Transverse colon (tissue), 4 donors: ENCODE data around the gene LTB. TPM values are rescaled to one million over a fixed set of nuclear protein-coding genes. Genes with fewer than 3 reads are reported as not detected.
A peak's percentile ranks its signal among the peaks of the same experiment; 100 is the strongest.

Experiments used
- DNase-seq: peaks from one replicate; pipeline ENCODE4 v3.0.0-alpha.2; 2019
- H3K27ac ChIP-seq, 4 donors: fragments of 200-600 bp; sonication (generic); 2 replicates each; pipeline ENCODE4 v1.5.1; 2016 to 2018; ENCODE audit warnings: inconsistent platforms in 4 of 4
- H3K27me3 ChIP-seq: fragments of 200-600 bp; sonication (generic); 2 replicates; pipeline ENCODE4 v1.5.1; 2017; ENCODE audit warnings: inconsistent platforms
- H3K36me3 ChIP-seq, 4 donors: fragments of 200-600 bp; sonication (generic); 2 replicates each; pipeline ENCODE4 v1.5.1; 2017 to 2019; ENCODE audit warnings: inconsistent platforms in 4 of 4
- H3K4me1 ChIP-seq, 4 donors: fragments of 200-600 bp; sonication (generic); 2 replicates each; pipeline ENCODE4 v1.5.1; 2017 to 2020; ENCODE audit warnings: inconsistent platforms in 4 of 4
- H3K4me3 ChIP-seq, 4 donors: fragments of 200-600 bp; sonication (generic); 1 replicate in 1 of 4; 2 replicates in 3 of 4; pipeline versions ENCODE4 v1.5.1 to v1.6.1; 2017 to 2019; ENCODE audit warnings: inconsistent platforms in 4 of 4
- H3K9me3 ChIP-seq, 2 donors: fragments of 200-600 bp; sonication (generic); 2 replicates each; pipeline ENCODE4 v1.5.1; 2017 to 2019; ENCODE audit warnings: inconsistent platforms in 2 of 2
- EP300 ChIP-seq: sonication (generic); formaldehyde crosslinking; IDR thresholded peaks from one replicate; pipeline ENCODE4 v1.6.1; 2017; ENCODE audit warnings: antibody characterized with exemption, low read depth
- POLR2A ChIP-seq: fragments of 450-650 bp; IDR thresholded peaks from one replicate; pipeline ENCODE4 v1.6.1; 2016; ENCODE audit warnings: antibody characterized with exemption, mild to moderate bottlenecking, moderate library complexity
- POLR2AphosphoS5 ChIP-seq, 3 donors: sonication (generic); formaldehyde crosslinking; IDR thresholded peaks; one replicate each; pipeline ENCODE4 v1.6.1; 2016; ENCODE audit warnings: antibody characterized with exemption in 3 of 3
- WGBS, 2 donors: methylation state at CpG; one replicate each; pipeline ENCODE4 v1.1.5; 2018; ENCODE audit warnings: low coverage in 1 of 2; 5-methylcytosine and 5-hydroxymethylcytosine counted together
- in situ Hi-C, 4 donors: fragments of 200-750 bp; cut with MboI; loops; one replicate each; pipeline versions ENCODE4 v1.15.0 to v1.15.1; 2017; ENCODE audit warnings: low sequenced_read_pairs in 3 of 4, low pct_ligation_motif_present in 1 of 4, low pct_unique_long_range_greater_than_20kb in 1 of 4
- intact Hi-C: fragments of 100-400 bp; cut with DNase I; formaldehyde crosslinking; loops from one replicate; pipeline ENCODE4 v1.15.1; 2023; ENCODE audit warnings: low total_unique reads
- total RNA-seq, 4 donors: library from RNA; depleted of rRNA; stranded (reverse); fragments of >200 nt; gene quantifications; one replicate each; pipeline ENCODE4 v1.1.0, GENCODE V29; 2016
- TF ChIP-seq, protein P1 (sequence below), 5 experiments: fragments of 200-600 bp in 3 of 5; fragments of 450-650 bp in 2 of 5; sonication (generic) in 3 of 5; IDR thresholded peaks; 1 replicate in 2 of 5; 2 replicates in 3 of 5; pipeline ENCODE4 v1.5.1; 2016 to 2017; ENCODE audit warnings: antibody characterized with exemption in 5 of 5, inconsistent platforms in 3 of 5, mild to moderate bottlenecking in 2 of 5, moderate library complexity in 1 of 5

Gene LTB
- total RNA-seq, 4 donors from 2014 or later, result 7.6 to 34.8 TPM; not detected in 2

DNA sequence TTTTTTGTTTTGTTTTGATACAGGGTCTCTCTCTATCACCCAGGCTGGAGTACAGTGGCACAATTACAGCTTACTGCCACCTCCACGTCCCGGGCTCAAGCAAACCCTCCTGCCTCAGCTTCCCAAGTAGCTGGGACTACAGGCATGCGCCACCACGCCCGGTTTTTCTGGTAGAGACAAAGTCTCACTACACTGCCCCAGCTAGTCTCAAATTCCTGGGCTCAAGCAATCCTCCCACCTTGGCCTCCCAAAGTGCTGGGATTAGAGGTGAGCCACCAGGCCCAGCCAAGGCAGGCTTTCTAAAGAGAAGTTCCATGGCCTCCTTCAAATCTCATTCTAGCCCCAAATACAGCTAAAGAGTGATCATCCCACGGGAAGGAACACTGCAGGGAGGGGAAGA lies 48.2 kb downstream of the LTB start:
- TF ChIP-seq POLR2A, result peak; percentile 15
- no peak for TF ChIP-seq POLR2AphosphoS5 (IDR thresholded peaks at IDR 0.05)
- TF ChIP-seq EP300, result no peak
- 89% methylated on average over 6 of the region's 6 CpGs; no CpG with 5 or more reads in 1 of the 2 donors for WGBS, 2 donors
- peaks cover 0 to 11% (median 6%) of the 10 kb centered on the region in 4 donors for H3K4me1 ChIP-seq
- no peaks in the 10 kb centered on the region for H3K9me3 ChIP-seq
- no peak overlapping the region for H3K4me3 ChIP-seq
- H3K27ac ChIP-seq, result no peak overlapping the region
- no peak for DNase-seq
- H3K36me3 ChIP-seq, result peaks cover 0 to 88% (median 44%) of the 10 kb centered on the region in 4 donors
- intact Hi-C loops, result no loop called here
- in situ Hi-C loops, result no loop called here
- H3K27me3 ChIP-seq, result no peaks in the 10 kb centered on the region

DNA sequence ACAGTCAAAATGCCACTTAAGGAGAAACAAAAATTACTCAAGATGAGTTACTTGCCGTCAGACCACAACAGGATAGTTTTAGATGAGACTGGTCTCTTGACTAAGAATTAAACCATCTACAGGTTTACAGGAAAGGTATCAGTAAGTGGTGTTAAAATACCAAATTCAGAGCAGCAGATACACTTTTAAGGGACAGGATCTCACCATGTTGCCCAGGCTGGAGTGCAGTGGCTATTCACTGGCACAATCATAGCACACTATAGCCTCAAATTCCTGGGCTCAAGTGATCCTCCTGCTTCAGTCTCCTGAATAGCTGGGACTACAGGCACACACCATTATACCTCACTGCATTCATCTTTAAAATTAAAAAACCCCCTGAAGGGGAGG lies 48.8 kb downstream of the LTB start:
- in situ Hi-C loops, result no loop called here

DNA sequence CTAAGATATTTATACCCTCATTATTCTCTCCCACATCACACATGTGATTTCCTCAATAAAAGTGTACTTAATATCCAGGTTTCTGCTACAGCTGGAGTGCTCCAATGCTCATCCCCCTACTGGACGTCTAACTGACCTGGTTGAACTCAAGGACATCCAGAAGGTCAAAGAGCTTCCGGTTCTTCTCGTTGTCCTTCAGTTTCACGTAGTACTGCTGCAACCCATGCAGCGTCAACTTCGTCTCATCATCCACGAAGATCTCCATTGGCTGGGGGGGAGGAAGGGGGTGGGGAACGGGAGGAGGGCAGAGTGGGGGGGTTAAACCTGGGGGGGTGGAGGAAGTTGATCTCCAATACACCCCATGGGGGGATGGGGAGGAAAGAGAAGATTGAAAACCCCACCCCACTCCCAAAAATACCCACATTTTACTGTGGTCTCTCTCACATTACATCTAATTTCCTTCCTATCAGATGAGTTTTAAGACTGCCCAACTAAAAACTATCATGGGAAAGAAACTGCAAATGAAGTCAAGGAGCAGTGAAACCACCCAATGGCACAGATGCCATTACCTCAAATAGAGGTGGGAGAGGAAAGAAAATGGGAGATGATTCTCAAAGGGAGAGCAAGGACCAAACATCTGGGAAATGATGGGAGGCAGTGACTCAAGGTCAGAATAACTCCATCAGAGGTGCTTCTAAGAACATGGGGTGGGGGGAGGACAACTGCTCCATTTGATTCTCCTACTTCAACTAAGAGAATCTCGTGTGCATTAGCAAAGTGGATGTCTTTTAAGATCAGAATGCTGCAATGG lies 49.4 kb downstream of the LTB start:
- no peaks in the 10 kb centered on the region for H3K9me3 ChIP-seq
- 17 to 56% methylated on average over 1 to 9 of the region's 9 CpGs for WGBS, 2 donors
- H3K27me3 ChIP-seq, result no peaks in the 10 kb centered on the region
- in situ Hi-C loops (no loop called here), intact Hi-C loops (no loop called here)
- peaks cover 0 to 77% (median 40%) of the 10 kb centered on the region in 4 donors for H3K36me3 ChIP-seq
- no peak overlapping the region for H3K4me3 ChIP-seq
- no peak overlapping the region for H3K27ac ChIP-seq
- TF ChIP-seq, protein P1, sequence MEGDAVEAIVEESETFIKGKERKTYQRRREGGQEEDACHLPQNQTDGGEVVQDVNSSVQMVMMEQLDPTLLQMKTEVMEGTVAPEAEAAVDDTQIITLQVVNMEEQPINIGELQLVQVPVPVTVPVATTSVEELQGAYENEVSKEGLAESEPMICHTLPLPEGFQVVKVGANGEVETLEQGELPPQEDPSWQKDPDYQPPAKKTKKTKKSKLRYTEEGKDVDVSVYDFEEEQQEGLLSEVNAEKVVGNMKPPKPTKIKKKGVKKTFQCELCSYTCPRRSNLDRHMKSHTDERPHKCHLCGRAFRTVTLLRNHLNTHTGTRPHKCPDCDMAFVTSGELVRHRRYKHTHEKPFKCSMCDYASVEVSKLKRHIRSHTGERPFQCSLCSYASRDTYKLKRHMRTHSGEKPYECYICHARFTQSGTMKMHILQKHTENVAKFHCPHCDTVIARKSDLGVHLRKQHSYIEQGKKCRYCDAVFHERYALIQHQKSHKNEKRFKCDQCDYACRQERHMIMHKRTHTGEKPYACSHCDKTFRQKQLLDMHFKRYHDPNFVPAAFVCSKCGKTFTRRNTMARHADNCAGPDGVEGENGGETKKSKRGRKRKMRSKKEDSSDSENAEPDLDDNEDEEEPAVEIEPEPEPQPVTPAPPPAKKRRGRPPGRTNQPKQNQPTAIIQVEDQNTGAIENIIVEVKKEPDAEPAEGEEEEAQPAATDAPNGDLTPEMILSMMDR (IDR thresholded peaks at IDR 0.05), result no peak
- TF ChIP-seq EP300 (no peak), POLR2AphosphoS5 (IDR thresholded peaks at IDR 0.05) (no peak)
- peaks cover 0 to 3% (median 0%) of the 10 kb centered on the region in 4 donors for H3K4me1 ChIP-seq
- no peak for DNase-seq

More for the DNA sequence above, 48.8 kb downstream of the LTB start:
- Histone ChIP-seq H3K9me3 (no peaks in the 10 kb centered on the region), H3K27ac (no peak overlapping the region), H3K4me1 (peaks cover 0 to 6% (median 2%) of the 10 kb centered on the region in 4 donors), H3K4me3 (no peak overlapping the region), H3K27me3 (no peaks in the 10 kb centered on the region), H3K36me3 (peaks cover 0 to 83% (median 43%) of the 10 kb centered on the region in 4 donors)
- no peak for DNase-seq
- intact Hi-C loops, result no loop called here
- TF ChIP-seq, protein P1 (IDR thresholded peaks at IDR 0.05), result no peak
- TF ChIP-seq EP300 (no peak), POLR2AphosphoS5 (IDR thresholded peaks at IDR 0.05) (no peak), POLR2A (no peak)
- 83 to 88% methylated on average over 1 of the region's 1 CpG for WGBS, 2 donors

DNA sequence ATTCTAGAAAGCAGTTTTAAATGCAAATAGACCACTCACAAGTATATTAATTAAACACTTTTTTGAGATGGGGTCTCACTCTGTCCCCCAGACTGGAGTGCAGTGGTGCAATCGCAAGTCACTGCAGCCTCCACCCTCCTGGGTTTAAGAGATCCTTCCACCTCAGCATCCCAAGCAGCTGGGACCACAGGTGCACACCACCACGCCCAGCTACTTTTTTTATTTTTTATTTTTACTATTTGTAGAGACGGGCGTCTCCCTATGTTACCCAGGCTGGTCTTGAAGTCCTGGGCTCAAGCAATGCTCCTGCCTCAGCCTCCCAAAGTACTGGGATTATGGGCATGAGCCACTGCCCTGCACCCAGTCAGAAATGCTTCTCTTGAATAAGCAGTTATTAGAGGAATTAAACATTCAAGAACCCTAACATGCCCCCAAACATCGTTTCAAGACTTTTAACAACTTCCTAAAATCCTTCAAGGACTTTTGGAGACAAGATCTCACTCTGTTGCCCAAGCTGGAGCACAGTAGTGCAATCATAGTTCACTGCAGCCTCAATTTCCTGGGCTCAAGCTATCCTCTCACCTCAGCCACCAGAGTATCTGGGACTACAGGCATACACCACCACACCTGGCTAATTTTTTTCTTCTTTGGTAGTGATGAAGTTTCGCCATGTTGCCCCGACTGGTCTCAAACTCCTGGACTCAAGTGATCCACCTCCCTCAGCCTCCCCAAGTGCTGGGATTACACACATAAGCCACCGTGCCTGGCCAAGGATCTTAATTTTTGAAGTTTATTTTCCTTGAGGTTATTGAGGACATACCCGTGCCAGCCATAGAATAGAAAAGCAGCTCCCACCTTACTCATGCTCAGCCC lies 50.2 kb downstream of the LTB start:
- Histone ChIP-seq H3K4me1 (no peaks in the 10 kb centered on the region), H3K36me3 (peaks cover 0 to 69% (median 35%) of the 10 kb centered on the region in 4 donors), H3K9me3 (no peaks in the 10 kb centered on the region), H3K4me3 (no peak overlapping the region), H3K27me3 (no peaks in the 10 kb centered on the region), H3K27ac (no peak overlapping the region)
- intact Hi-C loops, result no loop called here
- TF ChIP-seq, protein P1 (IDR thresholded peaks at IDR 0.05), result no peak
- TF ChIP-seq POLR2A, result no peak
- no peak for TF ChIP-seq EP300
- TF ChIP-seq POLR2AphosphoS5 (IDR thresholded peaks at IDR 0.05), result no peak
- 64 to 70% methylated on average over 7 to 9 of the region's 9 CpGs for WGBS, 2 donors
- no peak for DNase-seq
- in situ Hi-C loops, result no loop called here
